ENCODE measurements around the gene HPS1. TPM values are rescaled to one million over a fixed set of nuclear protein-coding genes. Genes with fewer than 3 reads are reported as not detected.

The HPS1 gene
- total and polyA plus RNA-seq, 2 donors (not counting 3 experiments of a cell fraction or from before 2014, with no cell fraction given), result 60.7 to 67.5 TPM

DNA sequence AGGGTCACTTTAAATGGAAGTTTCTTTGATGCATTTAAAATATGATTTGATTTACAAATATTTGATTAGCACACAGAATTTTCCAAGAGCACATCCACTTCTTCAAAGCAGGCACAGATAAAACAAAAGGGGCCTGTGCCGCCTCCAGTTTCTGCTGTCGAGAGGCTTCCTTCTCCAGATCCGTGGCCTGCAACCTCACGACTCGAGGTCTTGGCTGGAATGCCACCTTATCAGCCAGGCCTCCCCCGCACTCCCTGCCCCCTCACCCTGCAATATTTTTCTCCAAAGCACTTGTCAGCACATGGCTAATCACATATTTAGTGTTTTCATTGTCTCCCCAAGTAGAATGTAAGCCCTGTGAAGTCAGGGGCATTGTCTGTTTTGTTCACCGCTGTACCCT lies 44.3 kb downstream of the HPS1 start:
- dilution Hi-C loops (cut with MboI; ENCODE audit: extremely low pct_ligation_motif_present, low sequenced_read_pairs) (no loop called here), intact Hi-C loops (cut with micrococcal nuclease) (no loop called here)
- ChIA-PET CTCF (no interaction called here), POLR2A (no interaction called here)
- DNase-seq (ENCODE audit: low read depth, low spot score), result no peak
- no peaks in the 10 kb centered on the region for H3K4me1 ChIP-seq (ENCODE audit: control insufficient read depth, extremely low read depth, insufficient read depth, low read length)
- H3K9me3 ChIP-seq (replicated peaks; ENCODE audit: control insufficient read depth, insufficient read depth, low read length), result no peaks in the 10 kb centered on the region
- no peaks in the 10 kb centered on the region for H3K9me1 ChIP-seq (replicated peaks; ENCODE audit: control insufficient read depth, extremely low read depth, insufficient read depth, low read length)
- H3K4me3 ChIP-seq (replicated peaks in 1 of 3; ENCODE audit: insufficient read depth in 1 of 3, low read depth in 1 of 3, low read length in 3 of 3), result no peak overlapping the region
- FAIRE-seq, result no peak
- no peak overlapping the region for H3K4me2 ChIP-seq (ENCODE audit: insufficient read depth, low read length)
- H4K20me1 ChIP-seq (replicated peaks; ENCODE audit: control insufficient read depth, extremely low read depth, insufficient read depth, low read length), result no peaks in the 10 kb centered on the region
- no peak overlapping the region for H3K9ac ChIP-seq (replicated peaks; ENCODE audit: extremely low read depth, insufficient read depth, low read length)
- no peak overlapping the region for H3K27ac ChIP-seq (ENCODE audit: insufficient read depth, low read depth, low read length)
- BruUV-seq (replicated peaks), result no TSS peak
- no peak for TF ChIP-seq MYC (IDR thresholded peaks at IDR 0.05; ENCODE audit: low read depth, low read length)
- no peak for TF ChIP-seq FOS (IDR thresholded peaks at IDR 0.05; ENCODE audit: borderline replicate concordance, insufficient read depth, low read length)
- TF ChIP-seq, protein P1, sequence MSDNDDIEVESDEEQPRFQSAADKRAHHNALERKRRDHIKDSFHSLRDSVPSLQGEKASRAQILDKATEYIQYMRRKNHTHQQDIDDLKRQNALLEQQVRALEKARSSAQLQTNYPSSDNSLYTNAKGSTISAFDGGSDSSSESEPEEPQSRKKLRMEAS (IDR thresholded peaks at IDR 0.05; ENCODE audit: insufficient read depth, insufficient read length), result no peak
- no peak for TF ChIP-seq JUN (IDR thresholded peaks at IDR 0.05; ENCODE audit: borderline replicate concordance, insufficient read depth, insufficient read length, low read depth)
- TF ChIP-seq CTCF (IDR thresholded peaks at IDR 0.05; ENCODE audit: extremely low read depth in 1 of 2, insufficient read depth in 1 of 2, low read depth in 1 of 2, low read length in 2 of 2), result no peak
- TF ChIP-seq EZH2 (IDR thresholded peaks at IDR 0.05; ENCODE audit: borderline replicate concordance, low read depth, low read length, severe bottlenecking), result no peak
- TF ChIP-seq POLR2AphosphoS5 (IDR thresholded peaks at IDR 0.05; ENCODE audit: insufficient read depth, low read depth, low read length), result no peak
- no peak for TF ChIP-seq POLR2A (IDR thresholded peaks at IDR 0.05; ENCODE audit: low read depth, low read length)
- no peak for TF ChIP-seq GATA2 (IDR thresholded peaks at IDR 0.05; ENCODE audit: insufficient read depth, insufficient read length, low read depth, low read length)
- H3K27me3 ChIP-seq (ENCODE audit: control insufficient read depth in 2 of 2, insufficient read depth in 2 of 2, low read length in 2 of 2), result no peaks in the 10 kb centered on the region
- no peaks in the 10 kb centered on the region for H3K36me3 ChIP-seq (ENCODE audit: control insufficient read depth in 2 of 2, extremely low read depth in 1 of 2, insufficient read depth in 2 of 2, low read length in 2 of 2)
- no peak overlapping the region for H2AFZ ChIP-seq (ENCODE audit: low read depth, low read length)
- H3K79me2 ChIP-seq (ENCODE audit: control insufficient read depth, insufficient read depth, low read length), result no peaks in the 10 kb centered on the region

Measured in endothelial cell of umbilical vein (primary cell).